ENCODE results near the gene CEACAM19.
"Not testable (repeated sequence)": the region's sequence is repeated elsewhere in the genome, so short reads cannot be mapped to it uniquely, and the experiment has no call there.

CEACAM19 gene

DNA sequence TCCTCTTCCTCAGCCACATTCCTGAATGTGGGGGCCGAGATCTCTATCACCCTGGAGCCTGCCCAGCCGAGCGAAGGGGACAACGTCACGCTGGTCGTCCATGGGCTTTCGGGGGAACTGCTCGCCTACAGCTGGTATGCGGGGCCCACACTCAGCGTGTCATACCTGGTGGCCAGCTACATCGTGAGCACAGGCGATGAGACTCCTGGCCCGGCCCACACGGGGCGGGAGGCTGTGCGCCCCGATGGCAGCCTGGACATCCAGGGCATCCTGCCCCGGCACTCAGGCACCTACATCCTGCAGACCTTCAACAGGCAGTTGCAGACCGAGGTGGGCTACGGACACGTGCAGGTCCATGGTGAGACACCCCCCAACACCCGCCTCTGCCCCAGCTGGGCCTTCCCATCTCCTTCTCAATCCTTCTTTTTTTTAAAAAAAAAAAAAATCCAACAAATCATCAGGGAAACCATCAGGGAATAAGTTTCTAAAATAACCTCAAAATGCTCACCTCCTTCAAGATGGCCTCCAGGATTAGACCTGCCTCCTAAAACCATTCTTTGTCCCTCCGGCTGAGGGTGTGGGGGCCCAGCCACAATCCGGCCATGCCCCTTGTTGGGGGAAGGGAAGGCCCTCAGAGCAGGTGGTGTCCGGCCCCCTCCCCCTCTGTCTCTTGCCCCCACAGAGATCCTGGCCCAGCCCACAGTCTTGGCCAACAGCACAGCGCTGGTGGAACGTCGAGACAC, 32.2 kb downstream of the CEACAM19 start:
- no peak for DNase-seq

GRCh38 chr19:44704982-44705381, 33.7 kb downstream of the CEACAM19 start:
- DNase-seq, result no peak

DNA sequence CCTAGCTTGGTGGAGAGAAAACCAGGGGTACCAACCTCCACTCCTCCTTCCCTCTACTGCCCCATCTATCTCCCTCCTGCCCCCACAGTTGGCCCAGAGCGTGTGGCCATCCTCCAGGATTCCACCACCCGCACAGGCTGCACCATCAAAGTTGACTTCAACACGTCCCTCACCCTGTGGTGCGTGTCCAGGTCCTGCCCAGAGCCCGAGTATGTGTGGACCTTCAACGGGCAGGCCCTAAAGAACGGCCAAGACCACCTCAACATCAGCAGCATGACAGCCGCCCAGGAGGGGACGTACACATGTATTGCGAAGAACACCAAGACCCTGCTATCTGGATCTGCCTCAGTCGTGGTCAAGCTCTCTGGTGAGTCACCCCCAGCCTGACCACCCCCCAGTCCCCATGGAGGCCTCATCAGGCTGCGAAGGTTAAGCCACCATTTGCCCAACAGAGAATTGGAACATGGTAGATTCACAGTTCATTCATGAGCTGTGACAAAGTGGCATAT, 34.3 kb downstream of the CEACAM19 start:
- no peak for DNase-seq

DNA sequence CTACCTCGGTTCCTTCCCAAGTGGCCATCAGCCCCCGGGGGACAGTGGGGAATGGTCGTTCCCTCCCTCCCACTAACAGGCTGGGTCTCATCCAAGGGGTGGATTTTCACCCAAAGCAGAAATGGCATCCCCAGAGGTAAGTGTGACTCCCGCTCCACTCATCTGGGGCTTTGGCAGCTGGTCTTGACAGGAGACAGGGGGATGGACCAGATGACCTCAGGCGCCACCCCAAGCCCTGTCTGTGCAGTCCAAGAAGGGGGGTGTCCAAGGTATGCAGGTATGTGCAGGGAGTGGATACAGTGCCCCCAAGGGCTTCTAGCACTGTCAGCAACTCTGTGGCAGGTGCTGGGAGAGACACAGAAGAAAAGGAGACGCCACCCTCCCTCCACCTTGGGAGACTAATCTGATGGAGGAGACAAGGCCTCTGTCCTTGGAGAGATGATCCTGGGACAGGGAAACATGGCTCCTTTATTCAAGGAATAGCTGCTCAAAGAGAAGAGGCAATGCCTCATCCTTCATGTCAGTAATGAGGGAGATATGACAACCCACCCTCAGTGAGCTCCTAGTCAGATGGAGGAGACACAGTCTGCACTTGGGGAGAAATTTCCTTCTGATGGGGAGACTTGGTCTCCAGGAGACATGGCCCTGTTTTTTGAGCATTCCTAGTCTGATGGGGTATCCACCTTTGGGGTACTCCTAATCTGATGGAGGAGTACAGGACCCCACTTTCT, 35.4 kb downstream of the CEACAM19 start:
- DNase-seq, result no peak

GRCh38 chr19:44707794-44708193, 36.5 kb downstream of the CEACAM19 start:
- no peak for DNase-seq

- DNase-seq, result no peak
Measured at GRCh38 chr19:44708940-44709339, 37.7 kb downstream of the CEACAM19 start.

DNA sequence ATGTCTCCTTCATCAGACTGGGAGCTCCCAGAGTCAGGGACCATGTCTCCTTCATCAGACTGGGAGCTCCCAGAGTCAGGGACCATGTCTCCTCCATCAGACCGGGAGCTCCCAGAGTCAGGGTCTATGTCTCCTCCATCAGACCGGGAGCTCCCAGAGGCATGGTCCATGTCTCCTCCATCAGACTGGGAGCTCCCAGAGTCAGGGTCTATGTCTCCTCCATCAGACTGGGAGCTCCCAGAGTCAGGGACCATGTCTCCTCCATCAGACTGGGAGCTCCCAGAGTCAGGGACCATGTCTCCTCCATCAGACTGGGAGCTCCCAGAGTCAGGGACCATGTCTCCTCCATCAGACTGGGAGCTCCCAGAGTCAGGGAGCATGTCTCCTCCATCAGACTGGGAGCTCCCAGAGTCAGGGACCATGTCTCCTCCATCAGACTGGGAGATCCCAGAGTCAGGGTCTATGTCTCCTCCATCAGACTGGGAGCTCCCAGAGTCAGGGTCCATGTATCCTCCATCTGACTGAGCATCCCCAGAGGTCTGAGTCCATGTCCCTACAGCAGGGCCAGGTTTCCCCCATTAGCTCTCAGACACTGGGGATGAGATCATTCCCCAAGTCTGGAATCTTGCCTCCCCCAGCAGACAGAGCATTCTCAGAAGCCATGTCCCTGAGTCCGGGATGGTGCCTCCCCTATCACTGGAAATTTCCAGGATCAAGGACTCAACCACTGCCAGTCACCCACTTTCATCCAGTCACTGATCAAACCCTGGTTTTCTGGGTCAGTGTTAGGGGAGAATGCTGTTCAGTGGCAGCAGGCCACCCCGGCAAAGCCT, 38.4 kb downstream of the CEACAM19 start:
- not testable (repeated sequence) for DNase-seq

DNA sequence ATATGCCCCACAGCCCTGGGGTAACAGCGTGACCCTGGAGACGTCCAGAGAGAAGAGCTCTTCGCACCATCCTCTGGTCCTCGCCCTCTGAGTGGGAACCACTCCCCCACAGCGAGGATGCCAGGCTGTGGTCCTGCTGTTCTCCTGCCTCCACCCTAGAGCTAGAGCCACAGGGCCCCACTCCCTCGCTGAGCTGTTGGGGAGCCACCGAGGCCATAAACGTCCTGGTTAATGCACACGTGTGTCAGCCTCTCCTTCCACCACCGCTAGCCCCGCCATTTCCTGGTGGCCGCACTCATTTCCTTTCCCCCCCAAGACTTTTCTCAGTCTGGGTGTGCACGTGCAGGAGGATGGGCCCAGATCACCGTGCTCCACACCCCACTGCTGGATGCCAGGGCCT, 39.2 kb downstream of the CEACAM19 start:
- DNase-seq, result no peak

GRCh38 chr19:44712864-44713515, 41.7 kb downstream of the CEACAM19 start:
- no peak for DNase-seq

DNA sequence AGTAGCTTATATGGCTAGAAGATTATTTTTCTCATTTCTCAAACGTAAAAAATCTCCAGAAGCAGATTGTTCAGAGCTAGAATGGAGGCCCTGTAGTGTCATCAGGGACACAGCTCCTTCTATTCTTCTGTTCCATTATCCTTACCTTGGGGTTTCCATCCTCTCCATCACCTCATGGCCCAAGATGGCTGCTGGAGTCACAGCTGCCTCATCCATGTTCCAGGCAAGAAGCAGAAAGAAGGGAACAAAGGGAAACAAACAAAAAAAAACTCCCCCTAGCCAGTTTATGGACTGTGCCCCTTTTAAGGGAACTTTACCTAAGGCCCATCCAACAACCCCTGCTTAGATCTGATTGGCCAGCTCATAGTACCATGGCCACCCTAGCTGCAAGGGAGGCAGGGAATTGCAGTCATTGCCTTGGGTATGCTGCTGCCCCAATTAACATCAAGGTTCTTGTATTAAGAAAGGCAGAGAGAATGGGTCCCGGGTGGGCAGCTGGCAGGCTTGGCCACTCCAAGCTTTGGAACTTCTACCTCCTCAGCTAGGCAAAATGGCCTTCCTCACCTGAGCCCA, 43.4 kb downstream of the CEACAM19 start:
- DNase-seq, result no peak

DNA sequence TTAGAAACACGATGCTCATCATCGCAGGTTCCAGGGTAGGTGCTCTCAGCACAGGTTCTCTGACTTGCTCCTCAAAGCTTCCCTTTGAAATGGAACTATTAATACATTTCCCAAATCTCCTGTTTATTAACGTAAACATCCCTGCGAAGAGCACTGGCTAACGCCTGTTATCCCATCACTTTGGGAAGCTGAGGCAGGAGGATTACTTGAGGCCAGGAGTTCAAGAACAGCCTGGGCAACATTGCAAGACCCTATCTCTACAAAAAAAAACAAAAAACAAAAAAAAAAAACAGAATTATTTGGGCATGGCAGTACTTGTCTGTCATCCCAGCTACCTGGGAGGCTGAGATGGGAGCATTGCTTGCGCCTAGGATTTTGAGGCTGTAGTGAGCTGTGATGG, 46.3 kb downstream of the CEACAM19 start:
- DNase-seq, result no peak

DNA sequence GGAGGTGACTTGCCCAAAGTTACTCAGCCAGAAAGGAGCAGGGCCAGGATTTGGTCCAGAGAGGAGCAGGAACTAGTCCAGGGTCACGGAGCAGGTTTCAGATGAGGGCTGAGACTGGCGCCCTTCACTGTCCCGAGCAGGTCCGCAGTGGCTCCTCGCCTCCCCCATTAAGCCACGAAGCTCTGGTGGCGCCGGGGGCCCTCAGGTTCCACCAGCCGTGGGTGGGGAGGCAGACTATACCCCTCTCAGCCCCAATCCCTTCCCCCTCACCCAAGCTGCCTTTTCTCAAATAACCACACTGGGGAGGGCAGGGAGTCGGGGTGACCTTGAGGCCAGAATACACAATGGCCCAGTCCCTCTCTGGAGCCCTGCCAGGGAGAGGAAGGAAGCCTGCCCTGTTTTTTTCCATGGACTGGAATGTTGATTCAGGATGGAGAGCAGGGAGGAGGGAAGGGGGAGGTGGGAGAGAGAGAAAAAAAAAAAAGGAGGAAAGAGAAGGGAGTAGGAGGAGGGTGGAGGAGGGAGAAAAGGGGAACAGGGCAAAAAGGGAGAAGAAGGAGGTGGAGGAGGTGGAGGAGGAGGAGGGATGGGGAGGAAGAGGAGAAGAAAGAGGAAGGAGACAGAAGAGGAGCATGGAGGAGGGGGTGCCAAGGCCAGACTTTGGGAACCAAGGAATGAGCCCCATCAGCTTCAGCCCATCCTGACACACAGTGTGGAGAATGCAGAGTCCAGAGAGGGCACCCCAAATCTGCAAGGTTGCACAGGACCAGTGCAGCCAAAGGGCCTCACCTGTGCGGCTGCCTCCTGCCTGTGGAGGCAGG, 47.4 kb downstream of the CEACAM19 start:
- no peak for DNase-seq

GRCh38 chr19:44719262-44719701, 48.0 kb downstream of the CEACAM19 start:
- DNase-seq, result no peak

DNA sequence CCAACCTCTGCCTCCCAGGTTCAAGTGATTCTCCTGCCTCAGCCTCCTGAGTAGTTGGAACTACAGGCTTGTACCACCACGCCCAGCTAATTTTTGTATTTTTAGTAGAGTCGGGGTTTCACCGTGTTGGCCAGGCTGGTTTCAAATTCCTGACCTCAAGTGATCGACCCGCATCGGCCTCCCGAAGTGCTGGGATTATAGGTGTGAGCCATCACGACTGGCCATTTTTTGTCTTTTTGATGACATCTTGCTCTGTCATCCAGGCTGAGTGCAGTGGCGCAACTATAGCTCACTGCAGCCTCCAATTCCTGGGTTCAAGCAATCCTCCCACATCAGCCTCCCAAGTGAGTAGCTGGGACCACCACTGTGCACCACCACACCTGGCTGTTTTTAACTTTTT, 49.1 kb downstream of the CEACAM19 start:
- not testable (repeated sequence) for DNase-seq

DNA sequence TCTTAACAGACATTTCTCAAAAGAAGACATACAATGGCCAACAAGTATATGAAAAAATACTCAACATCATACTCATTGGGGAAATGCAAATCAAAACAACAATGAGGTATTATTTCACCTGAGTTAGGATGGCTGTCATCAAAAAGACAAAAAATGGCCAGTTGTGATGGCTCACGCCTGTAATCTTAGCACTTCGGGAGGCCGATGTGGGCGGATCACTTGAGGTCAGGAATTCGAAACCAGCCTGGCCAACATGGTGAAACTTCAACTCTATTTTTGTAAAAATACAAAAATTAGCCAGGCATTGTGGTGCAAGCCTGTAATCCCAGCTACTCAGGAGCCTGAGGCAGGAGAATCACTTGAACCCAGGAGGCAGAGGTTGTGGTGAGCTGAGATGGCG, 49.7 kb downstream of the CEACAM19 start:
- DNase-seq, result no peak

GRCh38 chr19:44721369-44721768, 50.1 kb downstream of the CEACAM19 start:
- DNase-seq, result not testable (repeated sequence)

DNA sequence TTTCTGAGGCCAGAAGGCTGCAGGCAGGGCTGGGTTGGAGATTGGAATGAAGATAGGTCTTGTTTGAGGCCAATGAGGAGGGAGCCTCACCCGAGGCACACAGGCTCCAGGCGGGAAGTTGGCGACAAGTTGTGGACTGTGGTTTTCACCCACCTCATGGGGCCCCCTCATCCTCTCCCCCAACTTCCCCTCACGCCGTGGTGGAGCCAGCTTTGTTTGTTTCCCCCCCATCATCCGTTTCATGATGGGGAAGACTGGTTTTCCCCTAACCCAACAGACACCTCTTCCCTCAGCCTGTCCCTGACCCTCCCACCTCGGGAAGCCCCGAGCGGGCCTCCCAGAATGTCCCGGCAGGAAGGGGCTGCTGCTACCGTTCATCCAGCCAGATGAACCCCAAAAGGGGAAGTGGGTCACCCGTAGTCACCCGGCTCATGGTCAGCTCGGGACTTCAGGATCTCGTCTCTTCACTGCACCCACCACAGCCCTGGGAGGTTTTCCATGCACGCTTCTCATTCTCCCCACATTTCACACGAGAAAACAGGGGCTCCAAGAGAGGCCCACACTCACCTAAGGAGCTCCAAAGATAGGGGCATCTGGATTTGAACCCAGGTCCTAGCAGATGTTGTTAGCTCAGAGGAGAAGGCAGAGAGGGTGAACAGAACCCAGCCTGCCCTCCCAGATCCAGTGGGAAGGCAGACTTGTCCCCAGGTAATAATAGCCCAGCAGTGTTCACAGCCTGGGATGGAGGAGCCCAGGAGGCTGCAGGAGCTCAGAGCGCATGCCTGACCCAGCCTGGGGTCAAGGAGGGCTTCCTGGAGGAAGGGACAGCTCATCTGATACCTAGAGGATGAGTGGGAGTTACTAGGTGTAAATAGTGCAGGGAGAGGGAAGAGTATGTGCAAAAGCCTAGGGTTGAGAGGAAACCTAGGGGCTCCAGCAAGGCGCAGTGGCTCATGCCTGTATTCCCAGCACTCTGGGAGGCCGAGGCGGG, 51.1 kb downstream of the CEACAM19 start:
- DNase-seq, result no peak

DNA sequence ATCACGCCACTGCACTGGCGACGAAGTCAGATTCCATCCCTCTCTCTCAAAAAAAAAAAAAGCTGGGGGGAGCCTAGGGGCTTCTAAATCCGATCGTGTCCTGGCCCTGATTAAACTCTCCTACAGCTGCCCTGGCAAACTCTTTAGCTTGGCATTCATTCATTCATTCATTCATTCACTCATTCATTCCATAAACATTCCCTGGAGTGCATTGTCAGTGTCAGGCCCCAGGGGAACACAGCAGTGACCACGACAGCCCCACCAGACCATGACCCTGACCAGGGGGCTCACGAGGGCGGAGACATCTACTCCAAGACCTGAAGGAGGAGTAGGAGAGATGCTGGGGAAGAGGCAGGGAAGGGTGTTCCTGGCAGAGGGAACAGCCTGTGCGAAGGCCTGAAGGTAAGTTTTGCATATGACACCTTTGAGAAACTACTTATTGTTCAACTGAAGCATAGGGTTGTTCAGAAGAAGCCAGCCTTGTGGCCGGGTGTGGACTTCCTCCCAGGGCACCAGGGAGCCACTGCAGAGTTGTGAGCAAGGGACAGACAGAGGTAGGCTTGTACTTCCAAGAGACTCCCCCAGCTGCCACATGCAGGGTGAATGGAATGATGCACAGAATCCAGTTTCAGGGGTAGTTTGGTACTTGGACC, 52.1 kb downstream of the CEACAM19 start:
- peak; percentile 53 for DNase-seq

- peak; percentile 65 for DNase-seq
Measured at GRCh38 chr19:44723952-44724319, 52.7 kb downstream of the CEACAM19 start.

GRCh38 chr19:44725251-44725650, 54.0 kb downstream of the CEACAM19 start:
- no peak for DNase-seq
